GM20431 (cell line): ENCODE results near the gene CCT8L2.
"Not testable (repeated sequence)": the region's sequence is repeated elsewhere in the genome, so short reads cannot be mapped to it uniquely, and the experiment has no call there.

Experiments
- in situ Hi-C: fragments of 300-500 bp; cut with MseI, MboI; formaldehyde crosslinking; loops from one replicate; pipeline ENCODE4 v1.15.0; 2020; ENCODE audit warnings: low sequenced_read_pairs; ENCODE audit not compliant: unreplicated experiment

The CCT8L2 gene

DNA sequence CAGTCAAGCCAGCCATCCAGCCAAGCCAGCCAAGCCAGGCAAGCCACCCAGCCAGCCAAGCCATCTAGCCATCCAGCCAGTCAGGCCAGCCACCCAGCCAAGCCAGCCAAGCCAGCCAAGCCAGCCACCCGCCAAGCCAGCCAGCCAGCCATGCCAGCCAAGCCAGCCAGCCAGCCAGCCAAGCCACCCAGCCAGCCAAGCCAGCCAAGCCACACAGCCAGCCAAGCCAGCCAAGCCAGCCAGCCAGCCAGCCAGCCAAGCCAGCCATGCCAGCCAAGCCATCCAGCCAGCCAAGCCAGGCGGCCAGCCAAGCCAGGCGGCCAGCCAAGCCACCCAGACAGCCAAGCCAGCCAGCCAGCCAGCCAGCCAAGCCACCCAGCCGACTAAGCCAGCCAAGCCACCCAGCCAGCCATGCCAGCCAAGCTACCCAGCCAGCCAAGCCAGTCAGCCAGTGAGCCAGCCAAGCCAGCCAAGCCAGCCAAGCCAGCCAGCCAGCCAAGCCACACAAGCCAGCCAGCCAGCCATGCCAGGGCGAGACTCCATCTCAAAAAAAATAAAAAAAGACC lies 31.4 kb downstream of the CCT8L2 start:
- in situ Hi-C loops: not testable (repeated sequence)

DNA sequence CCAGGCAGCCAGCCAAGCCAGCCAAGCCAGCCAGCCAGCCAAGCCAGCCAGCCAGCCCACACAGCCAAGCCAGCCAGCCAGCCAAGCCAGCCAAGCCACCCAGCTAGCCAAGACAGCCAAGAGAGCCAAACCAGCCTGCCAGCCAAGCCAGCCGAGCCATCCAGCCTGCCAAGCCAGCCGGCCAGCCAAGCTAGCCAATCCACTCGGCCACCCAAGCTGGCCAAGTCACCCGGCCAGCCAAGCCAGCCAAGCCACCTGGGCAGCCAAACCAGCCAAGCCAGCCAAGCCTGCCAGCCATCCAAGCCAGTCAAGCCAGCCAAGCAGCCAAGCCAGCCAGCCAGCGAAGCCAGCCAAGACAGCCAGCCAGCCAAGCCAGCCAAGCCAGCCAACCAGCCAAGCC lies 32.0 kb downstream of the CCT8L2 start:
- in situ Hi-C loops: not testable (repeated sequence)

DNA sequence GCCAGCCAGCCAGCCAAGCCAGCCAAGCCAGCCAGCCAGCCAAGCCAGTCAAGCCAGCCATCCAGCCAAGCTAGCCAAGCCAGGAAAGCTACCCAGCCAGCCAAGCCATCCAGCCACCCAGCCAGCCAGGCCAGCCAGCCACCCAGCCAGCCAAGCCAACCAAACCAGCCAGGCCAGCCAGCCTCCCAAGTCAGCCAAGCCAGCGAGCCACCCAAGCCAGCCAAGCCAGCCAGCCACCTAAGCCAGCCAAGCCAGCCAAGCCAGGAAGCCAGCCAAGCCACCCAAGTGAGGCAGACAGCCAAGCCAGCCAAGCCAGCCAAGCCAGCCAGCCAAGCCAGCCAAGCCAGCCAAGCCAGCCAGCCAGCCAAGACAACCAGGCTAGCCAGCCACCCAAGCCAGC lies 32.6 kb downstream of the CCT8L2 start:
- in situ Hi-C loops: not testable (repeated sequence)

DNA sequence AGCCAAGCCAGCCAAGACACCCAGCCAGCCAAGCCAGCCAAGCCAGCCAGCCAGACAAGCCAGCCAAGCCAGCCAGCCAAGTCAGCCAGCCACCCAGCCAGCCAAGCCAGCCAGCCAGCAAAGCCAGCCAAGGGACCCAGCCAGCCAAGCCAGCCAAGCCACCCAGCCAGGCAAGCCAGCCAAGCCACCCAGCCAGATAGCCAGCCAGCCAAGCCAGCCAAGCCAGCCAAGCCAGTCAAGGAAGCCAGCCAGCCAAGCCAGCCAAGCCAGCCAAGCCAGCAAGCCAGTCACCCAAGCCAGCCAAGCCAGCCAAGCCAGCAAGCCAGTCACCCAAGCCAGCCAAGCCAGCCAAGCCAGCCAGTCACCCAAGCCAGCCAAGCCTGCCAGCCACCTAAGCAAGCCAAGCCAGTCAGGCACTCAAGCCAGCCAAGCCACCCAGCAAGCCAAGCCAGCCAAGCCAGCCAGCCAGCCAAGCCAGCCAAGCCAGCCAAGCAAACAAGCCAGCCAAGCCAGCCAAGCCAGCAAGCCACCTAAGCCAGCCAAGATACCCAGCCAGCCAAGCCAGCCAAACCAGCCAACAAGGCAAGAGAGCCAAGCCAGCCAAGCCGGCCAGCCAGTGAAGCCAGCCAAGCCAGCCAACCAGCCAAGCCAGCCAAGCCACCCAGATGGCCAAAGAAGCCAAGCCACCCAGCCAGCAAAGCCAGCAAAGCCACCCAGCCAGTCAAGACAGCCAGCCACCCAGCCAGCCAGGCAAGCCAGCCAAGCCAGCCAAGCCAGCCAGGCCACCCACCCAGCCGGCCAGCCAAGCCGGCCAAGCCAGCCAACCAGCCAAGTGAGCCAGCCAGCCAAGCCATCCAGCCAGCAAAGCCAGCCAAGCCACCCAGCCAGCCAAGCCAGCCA lies 33.3 kb downstream of the CCT8L2 start:
- in situ Hi-C loops: no loop called here

DNA sequence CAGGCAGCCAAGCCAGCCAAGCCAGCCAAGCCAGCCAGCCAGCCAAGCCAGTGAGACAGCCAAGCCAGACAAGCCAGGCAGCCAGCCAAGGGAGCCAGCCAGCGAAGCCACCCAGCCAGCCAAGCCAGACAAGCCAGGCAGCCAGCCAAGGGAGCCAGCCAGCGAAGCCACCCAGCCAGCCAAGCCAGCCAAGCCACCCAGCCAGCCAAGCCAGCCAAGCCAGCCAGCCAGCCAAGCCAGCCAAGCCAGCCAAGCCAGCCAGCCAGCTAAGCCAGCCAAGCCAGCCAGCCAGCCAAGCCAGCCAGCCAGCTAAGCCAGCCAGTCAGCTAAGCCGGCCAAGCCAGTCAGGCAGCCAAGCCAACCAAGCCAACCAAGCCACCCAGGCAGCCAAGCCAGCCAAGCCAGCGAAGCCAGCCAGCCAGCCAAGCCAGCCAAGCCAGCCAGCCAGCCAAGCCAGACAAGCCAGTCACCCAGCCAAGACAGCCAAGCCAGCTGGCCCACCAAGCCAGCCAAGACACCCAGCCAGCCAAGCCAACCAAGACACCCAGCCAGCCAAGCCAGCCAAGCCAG lies 34.1 kb downstream of the CCT8L2 start:
- in situ Hi-C loops: not testable (repeated sequence)

DNA sequence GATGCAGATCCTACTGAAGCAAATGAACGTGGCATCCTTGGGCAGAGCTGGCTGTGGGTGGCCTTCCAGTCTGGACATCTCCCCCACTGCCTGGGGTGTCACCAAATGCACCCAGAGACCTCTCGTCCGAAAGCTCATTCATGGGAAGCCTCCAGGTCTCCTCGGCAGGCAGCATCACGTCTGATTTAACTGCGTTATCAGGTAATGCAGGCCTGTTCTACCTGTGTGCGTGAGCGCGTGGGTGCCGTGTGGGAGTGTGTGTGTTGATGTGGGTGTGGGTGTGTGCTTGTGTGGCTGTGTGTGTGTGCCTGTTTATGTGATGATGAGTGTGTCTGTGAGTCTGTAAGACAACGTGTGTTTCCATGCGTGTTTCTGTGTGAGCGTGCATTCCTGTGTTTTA lies 35.1 kb downstream of the CCT8L2 start:
- in situ Hi-C loops: not testable (repeated sequence)

DNA sequence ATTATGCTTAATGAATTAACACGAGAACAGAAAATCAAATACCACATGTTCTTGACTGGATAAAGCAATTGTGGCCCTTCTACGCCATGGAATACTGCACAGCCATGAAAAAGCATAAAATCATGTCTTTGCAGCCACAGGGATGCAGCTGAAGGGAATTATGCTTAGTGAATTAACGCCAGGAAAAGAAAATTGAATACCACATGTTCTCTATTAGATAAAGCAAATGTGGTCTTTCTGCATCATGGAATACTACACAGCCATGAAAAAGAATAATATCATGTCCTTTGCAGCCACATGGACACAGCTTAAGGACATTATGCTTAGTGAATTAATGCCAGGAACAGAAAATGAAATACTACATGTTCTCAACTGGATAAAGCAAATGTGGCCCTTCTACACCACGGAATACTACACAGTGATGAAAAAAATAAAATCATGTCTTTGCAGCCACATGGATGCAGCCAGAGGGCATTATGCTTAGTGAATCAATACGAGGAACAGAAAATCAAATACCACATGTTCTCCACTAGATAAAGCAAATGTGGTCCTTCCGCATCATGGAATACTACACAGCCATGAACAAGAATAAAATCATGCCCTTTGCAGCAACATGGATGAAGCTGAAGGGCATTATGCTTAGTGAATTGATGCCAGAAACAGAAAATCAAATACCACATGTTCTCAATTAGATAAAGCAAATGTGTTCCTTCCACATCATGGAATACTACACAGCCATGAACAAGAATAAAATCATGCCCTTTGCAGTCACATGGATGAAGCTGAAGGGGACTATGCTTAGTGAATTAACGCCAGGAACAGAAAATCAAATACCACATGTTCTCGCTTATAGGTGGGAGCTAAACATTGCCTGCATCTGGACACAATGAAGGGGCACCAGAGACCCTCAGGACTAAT lies 37.3 kb downstream of the CCT8L2 start:
- in situ Hi-C loops: not testable (repeated sequence)

DNA sequence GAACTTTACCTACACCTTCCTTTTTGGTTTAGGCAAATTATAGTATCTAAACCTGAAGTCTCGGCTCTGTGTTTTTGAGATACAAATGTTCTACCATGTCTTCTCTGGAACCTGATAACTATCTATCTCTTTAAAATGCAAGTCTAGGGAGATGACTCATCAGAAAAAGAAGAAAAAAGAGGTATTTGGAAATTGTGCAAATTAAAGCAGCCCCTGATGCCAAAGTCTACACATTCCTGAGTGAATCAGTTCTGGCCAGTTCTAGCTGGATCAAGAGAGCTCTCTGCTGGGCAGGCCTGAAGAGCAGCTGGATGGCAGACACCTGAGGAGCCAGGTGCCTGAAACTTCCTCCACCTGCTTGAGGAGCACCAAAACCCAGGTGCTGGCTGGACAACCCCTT lies 49.3 kb downstream of the CCT8L2 start:
- in situ Hi-C loops: not testable (repeated sequence)
